HUES64 (cell line): ENCODE measurements around the gene ARL4C.

Source experiments
- H3K27ac ChIP-seq: 2 replicates; pipeline ENCODE4 v1.7.0; 2013; ENCODE audit warnings: low read depth, low read length, inconsistent platforms
- H3K27me3 ChIP-seq: 2 replicates; pipeline ENCODE4 v1.6.1; 2013; ENCODE audit warnings: mild to moderate bottlenecking, low read length; ENCODE audit not compliant: insufficient read depth
- H3K36me3 ChIP-seq: 2 replicates; pipeline ENCODE4 v1.6.1; 2013; ENCODE audit warnings: mild to moderate bottlenecking, low read length; ENCODE audit not compliant: insufficient read depth
- H3K4me1 ChIP-seq: 2 replicates; pipeline ENCODE4 v1.6.1; 2013; ENCODE audit warnings: mild to moderate bottlenecking, low read length, moderate library complexity; ENCODE audit not compliant: insufficient read depth
- H3K4me3 ChIP-seq: 2 replicates; pipeline ENCODE4 v1.5.1; 2013; ENCODE audit warnings: mild to moderate bottlenecking, low read length, moderate library complexity
- H3K9ac ChIP-seq: 2 replicates; pipeline ENCODE4 v1.6.1; 2013; ENCODE audit warnings: mild to moderate bottlenecking, low read depth, low read length
- H3K9me3 ChIP-seq: 2 replicates; pipeline ENCODE4 v1.6.1; 2013; ENCODE audit warnings: low read depth, low read length; ENCODE audit not compliant: insufficient read depth
- WGBS: fragments of 150-250, 120-280 bp; methylation state at CpG from one replicate; pipeline ENCODE4 v1.1.7; 2013; ENCODE audit warnings: missing lambda C conversion rate; 5-methylcytosine and 5-hydroxymethylcytosine counted together

Gene ARL4C

DNA sequence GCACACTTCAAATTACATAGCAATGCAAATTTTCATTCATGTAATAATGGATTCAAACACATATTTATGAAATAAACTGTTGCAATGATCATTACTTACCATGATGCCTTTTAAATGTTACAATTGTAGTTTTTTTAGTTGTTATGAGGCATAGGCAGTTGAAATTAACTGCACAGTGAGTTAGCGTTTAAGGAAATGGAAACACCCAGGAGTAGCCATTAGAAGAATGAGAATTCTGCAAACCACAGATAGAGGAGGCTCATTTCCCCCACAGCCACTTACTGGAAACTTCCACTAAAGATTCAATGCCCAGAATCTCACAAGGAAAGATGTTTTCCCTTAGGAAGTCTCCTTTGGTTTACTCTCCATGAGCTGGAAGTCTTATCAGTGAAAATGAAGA, 8.4 kb downstream of the ARL4C start:
- Histone ChIP-seq H3K27me3 (no peaks in the 10 kb centered on the region), H3K27ac (no peak overlapping the region), H3K9ac (no peak overlapping the region), H3K4me1 (peaks cover 9% of the 10 kb centered on the region; the same call in 1 of the 2 replicates), H3K9me3 (no peaks in the 10 kb centered on the region), H3K36me3 (peaks cover 3% of the 10 kb centered on the region; the same call in 1 of the 2 replicates), H3K4me3 (no peak overlapping the region)
- WGBS = 100% methylated on average over 1 of the region's 1 CpG

DNA sequence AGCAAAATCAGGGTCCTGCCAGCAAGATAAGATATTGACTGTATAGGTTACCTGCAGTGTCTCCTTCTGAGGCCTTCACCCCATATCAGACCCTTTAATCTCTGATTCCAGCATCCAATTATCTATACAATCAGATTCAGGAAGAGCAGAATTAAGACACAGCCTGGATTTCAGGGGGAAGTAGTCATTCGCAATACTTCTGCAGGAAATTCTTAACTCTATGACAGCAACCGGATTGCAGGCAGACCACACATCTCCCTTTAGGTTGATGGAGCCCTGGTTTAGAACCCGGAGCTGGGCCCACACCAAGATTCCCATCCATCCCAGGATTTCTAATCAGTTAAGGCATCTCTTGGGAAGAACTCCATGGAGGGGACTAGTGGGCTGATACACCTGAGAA, 9.5 kb downstream of the ARL4C start:
- no peaks in the 10 kb centered on the region for H3K9me3 ChIP-seq
- H3K27me3 ChIP-seq = no peaks in the 10 kb centered on the region
- H3K4me1 ChIP-seq = no peaks in the 10 kb centered on the region
- 97% methylated on average over 3 of the region's 3 CpGs for WGBS
- H3K9ac ChIP-seq = no peak overlapping the region
- H3K27ac ChIP-seq = no peak overlapping the region
- H3K36me3 ChIP-seq = no peaks in the 10 kb centered on the region; the same call in 1 of the 2 replicates
- no peak overlapping the region for H3K4me3 ChIP-seq

DNA sequence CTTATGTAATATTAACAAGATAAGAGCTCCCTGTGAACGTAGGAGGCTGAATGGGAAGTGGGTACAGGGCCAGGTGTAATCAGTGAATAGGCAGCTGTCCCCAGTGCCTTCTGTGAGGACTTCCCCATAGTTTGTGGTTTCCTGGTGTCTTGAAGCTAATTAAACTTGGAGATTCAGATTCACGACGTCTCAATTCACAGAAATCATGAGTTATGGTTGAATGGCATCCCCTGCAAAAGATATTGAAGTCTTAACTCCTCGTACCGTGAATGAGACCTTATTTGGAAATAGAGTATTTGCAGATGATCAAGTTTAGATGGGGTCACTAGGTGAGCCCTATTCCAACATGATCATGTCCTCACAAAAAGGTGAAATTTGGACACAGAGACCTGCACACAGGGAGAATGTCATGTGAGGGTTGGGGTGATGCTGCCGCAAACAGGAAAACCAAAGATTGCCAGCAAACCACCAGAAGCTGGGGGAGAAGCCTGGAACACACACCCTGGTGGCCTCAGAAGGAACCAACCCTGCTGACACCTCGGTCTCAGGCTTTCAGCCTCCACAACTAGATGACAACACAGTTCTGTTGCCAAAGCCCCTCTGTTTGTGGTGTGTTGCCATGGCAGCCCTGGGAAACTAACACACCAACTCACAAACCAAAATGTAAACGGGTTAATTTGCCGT, 13.2 kb downstream of the ARL4C start:
- no peak overlapping the region for H3K9ac ChIP-seq
- H3K27me3 ChIP-seq = no peaks in the 10 kb centered on the region
- H3K36me3 ChIP-seq = no peaks in the 10 kb centered on the region
- no peaks in the 10 kb centered on the region for H3K4me1 ChIP-seq
- WGBS = 90% methylated on average over 9 of the region's 9 CpGs
- no peak overlapping the region for H3K27ac ChIP-seq
- no peaks in the 10 kb centered on the region for H3K9me3 ChIP-seq
- no peak overlapping the region for H3K4me3 ChIP-seq

DNA sequence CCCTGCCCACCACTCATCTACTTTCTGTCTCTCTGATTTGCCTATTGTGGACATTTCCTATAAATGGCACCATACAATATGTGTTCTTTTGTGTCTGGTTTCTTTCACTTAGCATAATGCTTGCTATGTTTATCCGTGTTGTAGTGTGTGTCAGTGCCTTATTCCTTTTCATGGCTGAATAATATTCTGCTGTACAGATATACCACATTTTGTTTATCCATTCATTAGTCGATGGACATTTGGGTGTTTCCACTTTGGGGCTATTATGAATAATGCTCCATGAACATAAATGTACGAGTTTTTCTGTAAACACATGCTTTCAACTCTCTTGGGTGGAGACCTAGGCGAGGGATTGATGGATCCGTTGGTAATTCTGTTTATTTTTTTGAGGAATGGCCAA, 15.6 kb downstream of the ARL4C start:
- H3K9me3 ChIP-seq = no peaks in the 10 kb centered on the region
- H3K36me3 ChIP-seq = no peaks in the 10 kb centered on the region
- no peak overlapping the region for H3K9ac ChIP-seq
- WGBS = 92% methylated on average over 4 of the region's 5 CpGs
- H3K4me3 ChIP-seq = no peak overlapping the region
- H3K27ac ChIP-seq = no peak overlapping the region
- H3K4me1 ChIP-seq = no peaks in the 10 kb centered on the region
- no peaks in the 10 kb centered on the region for H3K27me3 ChIP-seq

DNA sequence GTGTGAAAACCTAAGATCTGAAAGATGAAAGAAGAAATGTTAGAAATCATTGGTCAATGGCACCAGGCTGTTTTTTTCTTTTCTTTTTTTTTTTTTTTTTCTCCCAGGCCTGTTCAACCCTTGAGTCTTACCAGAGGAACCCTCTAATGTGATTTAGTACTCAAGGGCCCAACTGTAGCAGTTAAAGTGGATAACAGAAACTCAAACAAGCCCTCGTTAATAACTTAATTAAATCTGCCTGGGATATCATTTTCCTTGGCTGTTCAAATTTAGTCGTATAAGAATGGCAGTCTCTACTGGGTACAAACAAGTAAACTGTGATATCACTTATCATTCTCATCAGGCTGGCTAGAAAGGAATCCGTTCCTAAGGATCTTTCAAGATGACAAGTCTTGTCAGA, 16.5 kb downstream of the ARL4C start:
- H3K27me3 ChIP-seq = no peaks in the 10 kb centered on the region
- 98% methylated on average over 3 of the region's 3 CpGs for WGBS

DNA sequence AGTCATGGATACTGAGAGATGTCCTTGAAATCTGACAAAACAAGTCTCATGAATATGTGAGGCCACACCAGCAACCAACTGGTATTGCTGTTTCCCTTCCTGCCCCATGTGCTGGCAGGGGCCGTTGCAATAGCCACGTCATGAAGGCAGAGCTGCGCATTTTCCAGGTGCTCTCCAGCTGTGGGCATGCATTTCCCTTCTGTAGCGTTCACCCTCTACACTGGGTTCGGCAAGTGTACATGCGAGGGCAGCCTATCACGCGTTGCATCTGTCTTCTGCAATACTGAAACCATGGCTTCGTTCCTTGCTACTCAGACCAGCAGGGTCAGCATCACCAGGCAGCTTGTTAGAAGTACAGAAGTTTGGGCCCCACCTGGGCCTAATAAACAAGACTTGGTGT, 17.4 kb downstream of the ARL4C start:
- H3K36me3 ChIP-seq = no peaks in the 10 kb centered on the region
- H3K9me3 ChIP-seq = no peaks in the 10 kb centered on the region
- no peak overlapping the region for H3K9ac ChIP-seq
- H3K27me3 ChIP-seq = no peaks in the 10 kb centered on the region
- WGBS = 94% methylated on average over 9 of the region's 9 CpGs
- no peaks in the 10 kb centered on the region for H3K4me1 ChIP-seq
- H3K4me3 ChIP-seq = no peak overlapping the region
- H3K27ac ChIP-seq = no peak overlapping the region

More for the DNA sequence above, 16.5 kb downstream of the ARL4C start:
- Histone ChIP-seq H3K4me3 (no peak overlapping the region), H3K4me1 (no peaks in the 10 kb centered on the region), H3K36me3 (no peaks in the 10 kb centered on the region), H3K27ac (no peak overlapping the region), H3K9ac (no peak overlapping the region), H3K9me3 (no peaks in the 10 kb centered on the region)

DNA sequence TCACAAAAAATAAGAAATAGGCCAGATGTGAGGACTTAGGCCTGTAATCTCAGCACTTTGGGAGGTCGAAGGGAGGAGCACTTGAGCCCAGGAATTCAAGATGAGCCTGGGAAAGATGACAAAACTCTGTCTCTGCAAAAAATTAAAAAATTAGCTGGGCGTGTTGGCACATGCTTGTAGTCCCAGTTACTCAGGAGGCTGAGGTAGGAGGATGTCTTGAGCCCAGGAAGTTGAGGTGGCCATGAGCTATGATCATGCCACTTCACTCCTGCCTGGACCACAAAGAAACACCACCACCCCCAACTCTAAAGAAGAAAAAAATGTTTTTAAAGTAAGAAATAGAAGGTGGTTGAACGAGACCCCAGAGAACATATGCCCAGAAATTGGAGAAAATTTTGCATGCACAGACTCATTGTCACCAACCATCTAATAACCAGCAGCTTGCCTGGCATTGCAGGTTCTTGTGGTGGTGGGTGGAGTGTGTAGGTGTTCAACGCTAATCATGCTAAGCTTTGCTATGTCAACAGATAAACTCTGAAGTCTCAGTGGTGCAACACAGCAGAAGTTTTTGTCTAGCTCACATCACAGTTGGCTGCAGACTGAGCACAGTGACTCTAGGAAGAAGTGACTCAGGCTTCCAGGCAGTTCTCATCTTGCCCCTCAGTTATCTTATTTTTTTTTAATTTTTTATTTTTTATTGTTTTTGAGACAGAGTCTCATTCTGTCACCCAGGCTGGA, 18.6 kb downstream of the ARL4C start:
- Histone ChIP-seq H3K36me3 (no peaks in the 10 kb centered on the region), H3K4me1 (no peaks in the 10 kb centered on the region), H3K9ac (no peak overlapping the region), H3K9me3 (no peaks in the 10 kb centered on the region), H3K4me3 (no peak overlapping the region), H3K27ac (no peak overlapping the region), H3K27me3 (no peaks in the 10 kb centered on the region)
- 94% methylated on average over 3 of the region's 4 CpGs for WGBS

DNA sequence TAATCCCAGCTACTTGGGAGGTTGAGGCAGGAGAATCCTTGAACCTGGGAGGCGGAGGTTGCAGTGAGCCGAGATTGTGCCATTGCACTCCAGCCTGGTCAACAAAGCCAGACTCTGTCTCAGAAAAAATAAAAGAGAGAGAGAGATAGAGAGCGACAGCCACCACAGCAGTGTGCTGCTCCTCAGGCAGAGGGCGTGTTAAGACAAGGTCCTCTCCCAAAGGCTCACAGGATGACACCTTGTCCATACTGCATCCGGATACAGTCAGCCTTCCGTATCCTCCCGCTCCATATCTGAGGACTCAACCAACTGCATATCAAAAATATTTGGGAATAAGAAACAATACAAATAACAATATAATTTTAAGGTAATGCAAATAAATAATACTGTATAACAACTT, 20.1 kb downstream of the ARL4C start:
- H3K27me3 ChIP-seq = no peaks in the 10 kb centered on the region; the same call in 1 of the 2 replicates
- no peak overlapping the region for H3K4me3 ChIP-seq
- 79% methylated on average over 6 of the region's 7 CpGs for WGBS
- no peaks in the 10 kb centered on the region for H3K4me1 ChIP-seq
- no peak overlapping the region for H3K27ac ChIP-seq
- H3K36me3 ChIP-seq = no peaks in the 10 kb centered on the region
- no peaks in the 10 kb centered on the region for H3K9me3 ChIP-seq
- no peak overlapping the region for H3K9ac ChIP-seq

DNA sequence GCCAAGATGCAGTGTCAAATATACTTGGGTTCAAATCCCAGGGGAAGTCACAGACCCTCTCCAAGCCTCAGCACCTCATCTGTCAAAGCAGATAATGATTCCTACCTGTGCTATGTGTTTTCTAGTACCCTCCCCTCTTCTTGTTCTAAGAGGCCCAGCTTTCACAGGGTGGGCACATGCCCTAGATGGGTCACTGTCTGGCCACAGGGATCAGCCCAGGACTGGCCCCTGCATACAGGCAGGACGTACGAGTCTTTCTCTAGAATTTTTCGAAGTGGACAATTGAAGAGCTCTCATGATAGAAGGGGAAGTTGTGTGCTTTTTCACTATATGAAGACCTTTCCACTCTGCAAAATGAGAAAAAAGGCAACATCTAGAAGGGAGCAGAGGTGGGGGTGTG, 22.2 kb downstream of the ARL4C start:
- no peaks in the 10 kb centered on the region for H3K36me3 ChIP-seq
- H3K9me3 ChIP-seq = no peaks in the 10 kb centered on the region
- H3K27me3 ChIP-seq = no peaks in the 10 kb centered on the region; the same call in 1 of the 2 replicates
- no peaks in the 10 kb centered on the region for H3K4me1 ChIP-seq
- no peak overlapping the region for H3K4me3 ChIP-seq
- WGBS = 98% methylated on average over 3 of the region's 3 CpGs
- no peak overlapping the region for H3K27ac ChIP-seq
- no peak overlapping the region for H3K9ac ChIP-seq

DNA sequence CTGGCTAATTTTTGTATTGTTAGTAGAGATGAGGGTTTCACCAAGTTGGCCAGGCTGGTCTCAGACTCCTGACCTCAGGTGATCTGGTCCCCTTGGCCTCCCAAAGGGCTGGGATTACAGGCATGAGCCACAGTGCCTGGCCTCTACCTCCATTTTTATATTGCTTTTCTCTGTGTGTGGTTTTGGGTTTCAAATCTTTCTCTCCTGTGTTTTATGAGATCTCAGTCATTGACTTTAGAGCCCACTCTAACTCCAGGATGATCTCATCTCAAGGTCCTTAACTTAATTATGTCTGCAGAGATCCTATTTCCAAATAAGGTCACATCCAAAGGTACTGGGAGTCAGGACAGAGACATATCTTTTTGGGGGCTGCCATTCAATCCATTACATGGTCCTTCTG, 24.7 kb downstream of the ARL4C start:
- no peak overlapping the region for H3K4me3 ChIP-seq
- H3K4me1 ChIP-seq = no peaks in the 10 kb centered on the region
- no peak overlapping the region for H3K9ac ChIP-seq
- no peaks in the 10 kb centered on the region for H3K9me3 ChIP-seq
- H3K27me3 ChIP-seq = no peaks in the 10 kb centered on the region; the same call in 1 of the 2 replicates
- H3K27ac ChIP-seq = no peak overlapping the region
- H3K36me3 ChIP-seq = no peaks in the 10 kb centered on the region

DNA sequence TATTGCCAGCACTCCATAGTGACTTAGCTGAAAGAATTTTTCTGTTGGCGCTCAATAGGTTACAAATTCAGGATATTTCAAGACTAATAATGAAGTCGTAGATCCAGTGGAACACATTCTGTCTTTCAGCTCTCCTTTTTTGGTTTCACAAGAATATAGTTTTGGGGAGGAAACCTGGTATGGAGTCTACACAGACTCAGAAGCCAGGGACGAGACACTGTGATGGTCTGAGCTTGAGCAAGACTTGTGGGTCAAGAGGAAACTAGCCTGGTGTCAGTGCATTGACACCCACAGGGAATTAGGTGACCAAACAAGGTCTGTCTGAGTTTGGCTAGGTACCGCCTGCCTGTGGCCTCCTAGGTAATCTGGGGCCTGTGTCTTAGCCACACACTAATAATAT, 26.9 kb downstream of the ARL4C start:
- Histone ChIP-seq H3K9ac (no peak overlapping the region), H3K36me3 (no peaks in the 10 kb centered on the region), H3K27me3 (no peaks in the 10 kb centered on the region; the same call in 1 of the 2 replicates), H3K4me1 (no peaks in the 10 kb centered on the region), H3K27ac (no peak overlapping the region), H3K4me3 (no peak overlapping the region), H3K9me3 (no peaks in the 10 kb centered on the region)
- 93% methylated on average over 4 of the region's 4 CpGs for WGBS
